ENCODE results near the gene ERC2. TPM values are rescaled to one million over a fixed set of nuclear protein-coding genes. Genes with fewer than 3 reads are reported as not detected.
A peak's percentile ranks its signal among the peaks of the same experiment; 100 is the strongest.

ERC2 gene
- total and polyA plus RNA-seq, 2 of the 8 experiments (the other 6 are each of a cell fraction or from before 2014, with no cell fraction given) = 16.4 to 22.8 TPM

DNA sequence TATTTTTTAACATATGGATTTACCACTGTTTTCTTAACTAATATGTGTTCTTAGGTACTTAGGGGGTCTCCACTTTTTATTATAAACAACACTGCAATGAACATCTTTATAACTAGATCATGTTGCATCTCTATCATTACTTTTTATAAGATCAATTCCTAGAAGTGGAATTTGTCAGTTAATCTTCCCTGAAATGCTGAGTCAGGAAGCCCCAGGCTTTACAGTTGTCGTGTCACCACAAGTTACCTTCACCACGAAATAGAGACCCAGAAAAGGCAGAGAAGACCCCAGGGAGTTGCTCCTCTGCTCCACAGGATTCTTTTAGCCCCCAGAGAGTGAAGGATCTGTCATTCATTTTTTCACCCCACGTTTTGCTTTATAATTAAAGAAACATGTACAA is 34.5 kb upstream of the ERC2 start:
- Histone ChIP-seq H3K9me3 (ENCODE audit: insufficient read depth in 2 of 2, low read depth in 1 of 2, low read length in 1 of 2) (no peaks in the 10 kb centered on the region), H3K18ac (ENCODE audit: extremely low read depth, low read length) (no peak overlapping the region), H4K5ac (ENCODE audit: insufficient read length, low read depth, low read length) (no peak overlapping the region), H2BK15ac (ENCODE audit: low read length) (no peak overlapping the region), H4K8ac (ENCODE audit: extremely low read depth, insufficient read depth, low read length) (no peak overlapping the region), H3K4me3 (ENCODE audit: extremely low read depth in 1 of 4, insufficient read depth in 2 of 4, low read depth in 3 of 4, low read length in 4 of 4) (no peak overlapping the region), H3K9ac (replicated peaks in 1 of 4; ENCODE audit: extremely low read depth in 1 of 4, low read depth in 3 of 4, low read length in 3 of 4) (no peak overlapping the region), H3K23me2 (ENCODE audit: low read depth, low read length) (no peaks in the 10 kb centered on the region), H3K27me3 (replicated peaks in 1 of 4; ENCODE audit: control insufficient read depth in 3 of 4, extremely low read depth in 1 of 4, insufficient read depth in 3 of 4, low read length in 3 of 4) (no peaks in the 10 kb centered on the region), H4K20me1 (replicated peaks in 1 of 2; ENCODE audit: control insufficient read depth in 1 of 2, insufficient read depth in 2 of 2, low read length in 2 of 2) (no peaks in the 10 kb centered on the region), H2AK5ac (ENCODE audit: low read depth, low read length) (no peak overlapping the region), H3K23ac (ENCODE audit: insufficient read length) (no peak overlapping the region), H2BK5ac (ENCODE audit: low read depth, low read length) (no peak overlapping the region), H3K4me1 (replicated peaks in 1 of 4; ENCODE audit: control insufficient read depth in 3 of 4, insufficient read depth in 4 of 4, low read length in 3 of 4) (peaks cover 0 to 3% (median 0%) of the 10 kb centered on the region in 4 experiments; a peak in 1 of 7 replicates), H3K4ac (replicated peaks; ENCODE audit: insufficient read length, low read depth, low read length) (no peak overlapping the region), H3K79me1 (ENCODE audit: low read depth, low read length) (no peaks in the 10 kb centered on the region), H3K79me2 (ENCODE audit: control insufficient read depth in 1 of 2, insufficient read depth in 2 of 2, low read length in 2 of 2) (no peaks in the 10 kb centered on the region), H3K36me3 (ENCODE audit: control insufficient read depth in 2 of 4, insufficient read depth in 4 of 4, low read length in 3 of 4) (no peaks in the 10 kb centered on the region), H2BK120ac (replicated peaks; ENCODE audit: low read depth, low read length) (no peak overlapping the region), H2BK12ac (ENCODE audit: low read depth, low read length) (no peak overlapping the region), H2BK20ac (ENCODE audit: low read length) (no peak overlapping the region), H3K4me2 (ENCODE audit: insufficient read depth in 1 of 2, low read depth in 2 of 2, low read length in 2 of 2) (no peak overlapping the region), H3K27ac (ENCODE audit: low read depth, low read length) (no peak overlapping the region), H2AFZ (ENCODE audit: low read length) (no peak overlapping the region), H3K56ac (replicated peaks; ENCODE audit: insufficient read length, low read depth, low read length) (no peak overlapping the region), H4K91ac (replicated peaks; ENCODE audit: insufficient read length, low read length) (no peak overlapping the region), H3K14ac (ENCODE audit: insufficient read length) (no peak overlapping the region)
- ChIA-PET CTCF (ENCODE audit: partially characterized antibody) (interaction anchor here (1.1 kb wide), 1 partner anchor 11 kb away, joined by 3 read pairs; no protein-coding TSS in a partner anchor), POLR2A (ENCODE audit: partially characterized antibody) (no interaction called here)
- FAIRE-seq (no peak), DNase-seq (ENCODE audit: low read depth in 1 of 2, low spot score in 2 of 2) (no peak)
- TF ChIP-seq MAFK (IDR thresholded peaks at IDR 0.05; ENCODE audit: low read depth, low read length) = 0 out of 2 replicates have a peak, but pooled peaks have one; percentile 33
- TF ChIP-seq, protein P1, sequence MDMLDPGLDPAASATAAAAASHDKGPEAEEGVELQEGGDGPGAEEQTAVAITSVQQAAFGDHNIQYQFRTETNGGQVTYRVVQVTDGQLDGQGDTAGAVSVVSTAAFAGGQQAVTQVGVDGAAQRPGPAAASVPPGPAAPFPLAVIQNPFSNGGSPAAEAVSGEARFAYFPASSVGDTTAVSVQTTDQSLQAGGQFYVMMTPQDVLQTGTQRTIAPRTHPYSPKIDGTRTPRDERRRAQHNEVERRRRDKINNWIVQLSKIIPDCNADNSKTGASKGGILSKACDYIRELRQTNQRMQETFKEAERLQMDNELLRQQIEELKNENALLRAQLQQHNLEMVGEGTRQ (IDR thresholded peaks at IDR 0.05; ENCODE audit: low read length) = no peak
- 78% methylated on average over 3 of the region's 3 CpGs; no CpG with 5 or more reads in 1 of the 2 experiments for WGBS, 2 experiments (ENCODE audit: extremely low coverage in 1 of 2, insufficient coverage in 1 of 2, insufficient read length in 1 of 2, insufficient replicate concordance in 2 of 2, low coverage in 1 of 2, low lambda C conversion rate in 2 of 2, missing lambda C conversion rate in 1 of 2)

Measured in H1 (cell line).